ENCODE results near the gene ARHGEF26.

- TF ChIP-seq GATA2 (IDR thresholded peaks at IDR 0.05; ENCODE audit: low read depth, low read length) (no peak), GATA3 (IDR thresholded peaks at IDR 0.05; ENCODE audit: low read depth, low read length) (no peak)
Observed at GRCh38 chr3:154250291-154250690, 129.1 kb downstream of the ARHGEF26 start.

Measured in SH-SY5Y (cell line).